GM18858 (cell line): ENCODE measurements around the gene NFIB.

Experiments used
- ATAC-seq: cut with Tn5 transposase; IDR thresholded peaks from one replicate; pipeline ENCODE4 v1.9.1; 2021; ENCODE audit not compliant: unreplicated experiment

Gene NFIB

DNA sequence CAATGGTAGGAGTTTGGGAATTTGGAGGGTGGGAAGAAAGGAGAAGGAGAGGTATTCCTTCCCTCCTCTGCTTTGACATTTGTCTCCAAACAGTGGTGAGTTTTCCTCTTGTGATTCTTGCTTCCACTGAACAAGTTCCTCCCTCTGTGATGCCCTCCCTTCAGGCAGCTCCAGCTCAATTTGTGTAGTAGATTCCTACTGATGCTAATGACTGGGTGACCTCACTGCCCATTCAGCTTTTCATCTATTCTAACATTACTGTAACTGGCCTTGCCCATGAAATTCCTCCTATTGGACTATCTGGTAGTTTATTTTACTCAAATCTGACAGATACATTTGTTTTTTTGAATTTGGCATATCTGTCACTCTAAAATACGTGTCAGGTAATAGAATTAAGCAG is 121.4 kb downstream of the NFIB start:
- no peak for ATAC-seq

DNA sequence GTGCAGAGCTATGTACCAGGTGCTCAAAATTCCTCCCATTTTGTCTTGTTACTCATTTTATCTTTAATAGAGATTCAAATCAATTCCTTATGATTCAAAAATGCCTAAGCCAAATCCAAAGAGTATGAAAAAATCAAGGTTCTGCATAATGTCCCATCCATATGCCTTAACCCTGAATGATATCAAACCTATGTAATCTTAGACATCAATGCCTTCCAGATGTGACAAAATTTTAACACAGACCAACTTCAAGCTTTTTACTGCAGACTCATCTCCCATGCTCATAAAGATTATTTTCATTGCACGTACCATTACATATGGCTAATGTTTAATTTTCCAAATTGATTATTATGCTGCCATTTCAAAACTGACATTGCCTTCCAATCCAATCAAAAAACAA is 122.4 kb downstream of the NFIB start:
- ATAC-seq: no peak

DNA sequence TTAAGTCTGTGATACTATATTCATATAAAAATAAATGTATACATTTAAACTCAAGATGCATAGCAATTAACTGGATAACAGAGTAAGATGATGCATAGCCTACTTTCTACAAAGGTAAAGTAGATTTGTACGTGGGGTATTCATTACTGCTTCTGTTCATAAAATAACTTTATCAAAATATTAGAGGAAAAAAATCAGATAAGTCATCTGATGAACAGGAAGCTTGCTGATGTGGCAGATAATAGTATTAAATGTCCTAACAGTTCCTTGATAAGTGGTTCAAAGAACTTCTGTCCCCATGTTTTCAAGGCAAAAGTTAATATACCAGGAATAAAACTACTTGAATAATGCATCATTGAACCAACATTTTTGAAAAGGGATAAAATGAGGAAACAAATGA is 123.7 kb downstream of the NFIB start:
- ATAC-seq: no peak

DNA sequence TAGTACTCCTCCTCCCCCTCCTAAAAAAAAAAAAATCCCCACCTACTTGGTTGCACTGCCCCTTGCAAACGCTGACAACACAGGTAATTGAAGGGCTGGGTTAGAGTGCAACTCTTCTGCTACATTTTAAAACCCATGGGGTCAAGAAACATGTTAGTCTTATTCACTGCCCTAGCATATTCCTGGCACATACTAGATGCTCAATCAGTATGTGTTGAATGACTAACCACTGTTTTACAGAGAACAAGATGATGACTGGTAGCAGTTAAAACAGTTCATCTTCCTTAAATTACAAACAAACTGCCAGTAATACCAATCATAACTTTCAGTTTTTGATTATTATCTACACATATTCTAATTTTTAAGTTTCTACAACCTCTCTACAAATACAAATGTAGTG is 124.4 kb downstream of the NFIB start:
- ATAC-seq: no peak

DNA sequence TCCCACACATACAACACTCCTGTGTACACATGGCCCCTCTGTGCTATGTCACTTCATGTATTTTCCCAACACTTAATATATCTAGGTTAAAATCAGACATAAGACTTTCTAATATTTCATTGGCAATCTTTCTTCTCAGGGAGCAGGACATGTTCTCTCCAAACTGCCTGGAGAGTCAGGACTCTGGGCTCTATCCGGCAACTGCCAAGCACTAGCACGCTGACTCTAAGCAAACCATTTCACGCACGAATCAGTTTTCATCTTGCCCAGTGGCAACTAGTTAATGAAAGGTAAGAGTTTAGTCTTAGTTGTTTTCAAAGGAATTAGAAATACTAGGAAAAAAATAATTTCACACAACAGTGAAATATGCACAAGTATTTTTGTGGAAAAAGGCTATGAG is 124.8 kb downstream of the NFIB start:
- ATAC-seq: no peak

DNA sequence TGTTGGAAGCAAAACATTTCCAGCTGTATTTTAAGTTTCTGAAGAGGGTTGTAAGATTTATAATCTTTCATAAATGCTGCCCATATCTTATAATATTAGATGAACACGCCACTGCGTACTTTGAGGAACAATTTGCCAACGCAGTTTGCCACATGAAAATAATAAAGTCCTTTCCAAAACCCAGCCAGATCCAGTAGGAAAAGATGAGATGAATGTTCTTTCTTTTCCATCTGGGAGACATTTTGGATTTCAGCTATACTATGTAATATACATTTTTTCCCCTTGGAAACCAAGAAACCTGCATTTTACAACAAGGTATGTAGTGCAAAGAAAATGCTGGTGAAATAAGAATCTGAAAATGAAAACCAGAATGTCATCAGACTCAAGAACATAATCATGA is 125.4 kb downstream of the NFIB start:
- ATAC-seq: no peak

DNA sequence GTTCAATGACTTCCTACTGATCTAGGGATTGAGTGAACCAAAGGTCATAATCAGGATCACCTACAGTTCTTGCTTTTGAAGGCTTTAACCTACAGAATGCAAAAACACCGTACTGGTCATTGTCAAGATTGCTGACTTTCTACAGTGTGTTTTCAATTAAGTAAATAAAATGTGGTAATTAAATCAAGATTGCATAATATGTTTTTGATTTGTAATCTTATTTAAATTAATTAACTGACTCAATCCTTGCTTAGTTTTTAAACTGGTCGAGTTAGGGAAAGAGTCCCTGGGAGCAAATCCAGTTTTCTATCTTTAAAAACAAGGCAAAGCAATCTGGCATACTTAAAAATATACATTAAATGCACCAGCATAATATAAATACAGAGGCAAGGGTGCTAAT is 125.9 kb downstream of the NFIB start:
- no peak for ATAC-seq

DNA sequence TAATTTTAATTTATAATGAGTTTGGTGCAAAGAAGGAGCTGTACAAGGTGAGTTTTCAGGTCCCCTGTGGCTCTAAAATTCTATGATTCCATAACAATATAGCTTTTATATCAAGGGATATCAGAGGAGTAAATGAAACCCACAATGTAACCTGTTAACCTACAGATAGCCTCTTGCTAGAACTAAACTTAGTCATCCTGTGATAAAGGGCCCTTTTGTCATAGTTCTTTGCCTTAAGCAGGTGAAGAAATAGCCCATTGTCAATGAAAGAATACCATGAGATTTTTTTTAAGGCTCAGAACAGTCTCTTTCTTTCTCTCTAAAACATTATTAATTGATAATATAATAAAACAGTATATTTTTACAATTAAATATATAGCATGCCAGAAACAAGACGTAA is 127.8 kb downstream of the NFIB start:
- ATAC-seq: no peak

DNA sequence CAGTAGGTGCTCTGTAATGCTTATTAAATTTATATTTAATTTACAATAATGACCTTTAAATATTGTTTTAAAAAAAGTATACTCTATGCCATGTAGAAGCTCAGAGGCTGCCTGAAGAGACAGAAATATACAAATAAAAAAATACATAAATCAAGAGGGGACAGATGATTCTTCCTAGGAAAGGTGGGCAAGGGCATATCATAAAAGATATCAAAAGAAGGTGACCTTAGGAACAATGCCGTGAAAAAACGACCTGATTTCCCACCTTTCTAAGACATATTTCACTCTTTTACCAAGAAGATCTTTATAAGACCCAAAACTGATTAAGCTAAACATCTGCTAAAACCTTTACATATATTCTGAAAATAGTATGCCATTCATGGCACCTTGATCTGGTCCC is 128.9 kb downstream of the NFIB start:
- no peak for ATAC-seq

DNA sequence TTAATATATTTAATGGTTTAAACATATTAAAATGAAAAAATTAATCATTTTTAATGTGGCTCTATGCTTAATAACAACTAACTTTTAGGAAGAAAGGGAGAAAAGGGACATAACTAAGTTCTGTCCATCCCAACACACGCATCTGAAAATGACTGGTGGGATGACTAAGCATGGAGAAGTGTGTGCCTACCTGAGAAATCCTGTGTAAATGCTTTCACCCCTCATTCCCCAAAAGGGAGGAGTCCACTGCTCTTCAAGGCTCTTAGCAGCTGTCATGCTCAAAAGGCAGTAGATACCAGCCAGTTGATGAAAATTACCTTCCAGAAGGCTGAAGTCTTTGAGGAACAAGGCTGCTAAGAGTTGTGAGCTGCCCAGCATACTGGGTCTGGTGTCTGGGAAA is 130.9 kb downstream of the NFIB start:
- no peak for ATAC-seq

DNA sequence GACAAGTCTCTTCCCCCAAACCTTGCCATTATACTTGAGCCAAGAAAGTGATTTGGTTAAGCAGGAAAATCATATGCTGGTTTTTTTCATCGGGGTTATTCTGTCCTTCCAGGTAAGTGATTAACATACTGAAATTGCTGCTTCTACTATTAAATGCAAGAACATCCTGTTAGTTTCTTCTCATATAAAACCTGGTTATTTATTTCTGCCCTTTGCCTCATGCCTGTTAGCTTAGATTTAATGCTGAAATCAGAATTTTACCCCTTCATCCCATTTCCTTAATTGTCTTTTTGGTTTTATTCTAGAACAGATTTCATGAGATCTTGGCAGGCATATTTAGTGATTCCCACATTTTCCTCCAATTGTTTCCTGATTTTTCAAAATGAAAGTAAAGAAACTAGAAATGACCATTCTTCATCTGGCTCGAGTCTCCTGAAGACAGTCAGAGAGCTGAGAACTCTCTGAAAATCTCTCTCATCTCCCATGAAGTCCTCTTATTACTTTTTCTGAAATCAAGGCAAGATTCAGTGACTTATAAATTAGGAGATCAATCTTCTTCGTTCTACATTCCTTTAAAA is 132.9 kb downstream of the NFIB start:
- no peak for ATAC-seq

DNA sequence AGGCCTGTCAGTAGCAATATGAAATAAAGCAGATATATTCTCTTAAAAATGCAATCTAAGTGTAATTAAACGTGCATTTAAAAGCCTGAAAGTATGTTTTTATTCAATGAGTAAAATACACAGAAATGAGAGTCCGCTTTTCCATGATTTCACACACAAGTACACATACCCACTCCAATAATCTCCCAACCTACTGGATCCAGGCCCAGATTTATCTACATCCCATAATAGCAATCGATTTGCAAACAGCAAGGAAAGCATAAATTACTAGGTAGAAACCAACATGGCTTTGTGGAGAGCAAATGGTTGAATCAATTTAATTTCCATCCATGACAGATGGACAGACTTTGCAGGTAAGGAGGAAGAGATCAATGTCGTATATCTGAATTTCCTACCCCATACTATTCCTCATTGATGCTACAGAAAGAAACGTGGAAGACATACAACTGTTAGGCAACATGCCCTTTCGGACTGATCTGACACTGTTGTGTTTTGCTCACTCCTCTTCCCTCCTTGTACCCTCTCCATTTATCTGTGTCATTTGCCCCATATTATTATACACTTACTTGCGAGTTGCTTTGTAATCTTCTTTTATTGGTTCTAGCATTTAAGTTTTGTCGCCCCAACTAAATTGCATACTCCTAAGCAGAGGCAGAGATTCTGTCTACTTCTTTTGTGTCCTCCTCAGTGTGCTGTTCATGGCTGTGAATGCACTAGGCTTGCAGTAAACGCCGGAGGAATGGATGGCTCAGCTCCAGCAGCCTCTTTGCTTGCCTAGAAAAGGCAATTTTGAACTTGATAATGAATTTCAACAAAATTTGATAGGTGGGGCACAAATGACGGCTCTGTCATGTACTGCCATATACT is 133.6 kb downstream of the NFIB start:
- no peak for ATAC-seq

DNA sequence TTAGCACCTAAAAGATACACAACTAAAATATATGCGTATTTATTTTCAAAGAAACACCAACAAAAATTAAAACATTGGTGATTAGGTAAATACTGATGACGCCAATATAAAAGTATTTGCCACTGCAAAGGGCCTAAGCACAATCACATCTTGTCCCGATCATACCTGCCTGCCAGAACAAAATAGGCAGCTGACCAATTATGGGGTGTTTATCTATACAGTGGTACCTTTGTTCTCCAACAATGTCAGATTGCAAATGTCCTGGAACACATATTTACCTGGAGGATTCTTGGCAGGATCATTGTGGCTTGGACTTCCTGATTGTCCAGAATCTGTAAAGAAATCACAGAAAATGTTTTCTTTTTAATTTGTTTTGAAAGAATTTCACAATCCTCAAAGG is 134.5 kb downstream of the NFIB start:
- no peak for ATAC-seq

DNA sequence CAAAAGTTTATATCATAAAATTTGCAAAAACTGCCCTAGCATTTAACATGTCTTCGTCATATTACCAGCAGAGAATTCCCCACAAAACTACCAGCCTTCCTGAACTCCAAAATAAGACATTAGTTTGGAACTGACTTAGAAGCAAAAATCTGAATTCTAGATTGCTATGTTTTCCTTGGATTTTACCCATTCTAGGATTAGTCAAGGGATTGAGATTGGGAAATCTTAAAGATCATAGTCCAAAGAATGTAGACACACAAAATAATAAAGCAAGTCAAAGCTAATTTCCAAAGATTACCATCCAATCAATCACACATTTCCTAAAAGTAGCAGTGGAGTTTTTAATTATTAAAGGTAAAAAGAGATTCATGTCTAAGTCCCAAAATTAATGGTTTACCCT is 138.2 kb downstream of the NFIB start:
- ATAC-seq: no peak

DNA sequence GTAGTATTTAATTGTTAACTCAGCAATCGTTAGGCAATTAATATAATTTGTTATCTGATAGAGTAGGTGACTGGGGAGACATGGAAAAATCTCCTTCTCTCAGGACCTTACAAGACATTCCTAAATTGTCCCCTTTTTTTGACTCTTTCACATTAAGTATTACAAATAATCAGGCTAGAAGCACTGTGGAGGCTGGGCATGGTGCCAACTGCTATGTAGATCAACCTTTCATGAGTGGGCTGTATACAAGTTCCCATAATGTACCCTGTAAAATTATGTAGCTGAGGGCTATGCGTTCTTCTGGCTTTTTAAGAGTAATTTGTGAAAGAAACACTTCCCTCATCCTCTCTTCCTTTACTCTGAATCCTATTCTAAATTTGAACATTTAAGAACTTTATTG is 140.2 kb downstream of the NFIB start:
- no peak for ATAC-seq

DNA sequence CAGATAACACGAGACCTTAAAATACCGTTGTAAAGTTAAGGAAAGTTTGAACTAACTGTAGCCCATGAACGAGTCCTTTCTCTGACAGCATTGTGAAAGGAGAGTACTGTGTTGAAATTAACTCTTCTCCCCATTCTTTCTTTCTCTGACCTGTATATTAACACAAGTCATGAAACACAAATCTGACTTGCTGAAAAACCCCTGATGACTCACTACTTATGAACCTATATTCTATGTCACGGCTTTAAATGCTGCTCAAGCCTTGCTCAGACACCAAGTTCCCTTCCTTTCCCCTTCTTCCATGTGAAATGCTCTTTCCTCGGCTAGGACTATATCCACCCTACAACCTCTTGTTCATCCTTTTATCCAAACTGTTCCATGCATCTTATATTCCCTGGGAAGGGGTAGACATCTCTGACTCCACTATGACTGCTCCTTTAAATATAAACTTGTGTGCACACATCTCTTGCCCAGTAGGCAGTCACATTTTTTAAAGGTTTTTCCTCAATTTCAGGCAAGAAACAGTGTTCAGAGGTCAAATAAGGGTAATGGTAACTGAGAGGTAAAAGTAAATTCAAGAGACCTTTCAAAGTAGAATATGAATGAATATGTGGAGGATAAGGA is 142.9 kb downstream of the NFIB start:
- peak; percentile 62 for ATAC-seq

DNA sequence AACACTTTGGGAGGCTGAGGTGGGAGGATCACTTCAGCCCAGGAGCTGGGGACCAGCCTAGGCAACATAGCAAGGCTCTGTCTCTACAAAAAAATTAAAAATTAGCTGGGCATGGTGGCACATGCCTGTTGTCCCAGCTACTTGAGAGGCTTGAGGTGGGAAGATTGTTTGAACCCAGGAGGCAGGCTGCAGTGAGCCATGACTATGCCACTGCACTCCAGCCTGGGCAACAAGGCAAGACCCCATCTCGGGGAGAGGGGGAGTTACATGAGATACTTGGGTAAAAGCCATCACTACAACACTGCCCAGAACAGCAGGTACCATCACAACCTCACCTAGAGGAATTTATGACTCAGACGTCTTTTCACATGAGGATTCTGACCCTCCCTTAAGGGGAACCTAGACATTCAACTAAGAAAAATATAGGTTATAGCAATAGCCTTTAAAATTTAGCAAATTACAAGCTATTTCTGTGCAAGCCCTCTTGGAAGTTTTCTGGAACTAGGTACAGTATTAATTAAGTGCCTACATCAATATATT is 143.5 kb downstream of the NFIB start:
- no peak for ATAC-seq

DNA sequence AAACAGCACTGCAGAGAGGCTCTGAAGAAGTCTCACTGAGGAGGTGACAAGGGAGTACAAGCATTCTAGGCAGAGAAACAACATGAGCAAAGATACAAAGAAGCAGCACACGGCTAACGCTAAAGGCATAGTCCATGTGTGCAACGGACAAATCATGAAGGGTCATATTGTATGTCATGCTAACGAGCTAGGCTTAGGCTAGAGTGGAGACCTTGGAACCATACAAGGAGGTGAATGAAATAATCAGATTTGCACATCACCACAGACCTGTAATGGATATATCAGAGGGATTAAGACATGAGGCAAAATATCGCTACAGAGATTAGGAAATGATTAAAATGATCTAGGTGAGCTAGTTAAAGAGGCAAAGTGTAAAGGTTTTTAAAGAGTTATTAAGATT is 145.6 kb downstream of the NFIB start:
- ATAC-seq: no peak

DNA sequence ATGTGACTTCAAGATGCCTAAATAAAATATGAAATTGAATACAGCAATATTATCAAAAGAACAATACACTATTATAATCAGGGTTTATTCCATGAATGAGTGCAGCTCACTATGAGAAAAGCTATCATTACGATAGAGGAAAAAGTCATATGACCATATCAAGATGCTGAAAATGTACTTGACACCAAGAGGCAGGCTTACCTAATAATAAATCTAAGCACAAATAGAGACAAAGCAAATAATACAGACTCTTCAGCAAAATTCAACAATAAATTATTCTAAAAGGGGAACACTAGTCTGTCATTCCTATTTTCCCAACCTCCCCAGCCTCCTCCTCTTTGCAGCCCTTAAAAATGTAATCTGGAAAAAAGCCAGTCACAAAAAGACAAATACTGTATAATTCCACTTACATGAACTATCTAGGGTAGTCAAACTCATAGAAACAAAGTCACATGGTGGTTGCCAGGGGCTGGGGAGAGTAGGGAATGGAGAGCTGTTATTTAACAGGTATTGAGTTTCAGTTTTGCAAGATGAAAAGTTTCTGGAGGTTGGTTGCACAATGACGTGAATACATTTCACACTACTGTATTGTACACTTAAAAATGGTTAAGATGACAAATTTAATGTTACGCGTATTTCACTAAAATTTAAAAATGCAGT is 148.4 kb downstream of the NFIB start:
- ATAC-seq: no peak

DNA sequence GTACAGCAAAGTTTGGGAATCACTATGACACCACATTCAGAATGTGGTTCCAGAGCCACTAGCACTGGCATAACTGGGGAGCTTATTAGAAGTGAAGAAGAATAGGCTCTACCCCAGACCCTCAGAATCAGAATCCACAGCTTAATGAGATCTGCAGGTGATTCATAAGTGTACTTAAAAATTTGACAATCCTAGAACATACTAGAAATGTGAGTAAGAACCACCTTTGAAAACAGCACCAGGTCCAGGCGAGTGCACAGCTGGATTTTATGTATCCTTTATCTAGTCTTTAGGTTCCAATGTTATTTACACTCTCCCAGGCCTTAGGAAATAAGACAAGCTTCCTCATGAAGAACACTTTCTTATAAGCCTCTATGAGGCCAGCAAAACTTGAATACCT is 149.0 kb downstream of the NFIB start:
- ATAC-seq: no peak

DNA sequence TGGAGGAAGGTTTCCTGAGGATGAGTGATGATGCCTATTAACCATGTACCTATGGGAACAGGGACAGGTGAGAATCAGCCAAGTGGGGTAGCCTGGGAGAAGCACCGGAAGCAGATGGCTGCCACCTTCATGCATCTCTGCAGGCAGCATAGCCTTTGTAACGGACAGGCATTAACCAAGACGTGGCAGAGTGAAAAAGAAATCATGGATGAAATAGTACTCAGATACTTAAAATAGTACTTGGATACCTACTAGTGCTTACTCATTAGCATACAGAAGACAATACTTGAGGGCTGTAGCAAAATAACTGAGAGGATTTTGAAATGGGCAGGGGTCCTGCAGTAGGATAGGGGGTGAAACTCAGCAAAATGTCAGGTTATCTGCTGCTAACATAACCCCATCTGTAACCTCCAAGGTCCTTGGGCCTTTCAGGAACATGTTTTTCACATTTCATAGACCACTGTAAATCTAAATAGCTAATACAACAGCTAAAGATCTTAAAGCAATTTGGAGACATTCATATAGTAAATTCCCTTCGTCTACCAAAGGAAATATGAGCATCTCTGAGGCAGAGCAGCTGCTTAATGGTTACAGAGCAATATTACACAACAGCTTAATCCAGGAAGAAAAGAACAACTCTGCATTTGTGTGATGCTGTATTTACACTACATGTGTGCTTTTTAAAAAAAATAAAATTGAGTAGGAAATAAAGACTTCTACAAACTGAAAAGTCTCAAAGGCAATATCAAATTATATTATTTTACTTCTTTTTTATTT is 154.3 kb downstream of the NFIB start:
- ATAC-seq: no peak
